ENCODE results near the gene POLR3A. TPM values are rescaled to one million over a fixed set of nuclear protein-coding genes. Genes with fewer than 3 reads are reported as not detected.
"Not testable (repeated sequence)": the region's sequence is repeated elsewhere in the genome, so short reads cannot be mapped to it uniquely, and the experiment has no call there.

POLR3A gene
- total and polyA plus RNA-seq, 12 donors: 4.2 to 12.5 (median 10.2) TPM

DNA sequence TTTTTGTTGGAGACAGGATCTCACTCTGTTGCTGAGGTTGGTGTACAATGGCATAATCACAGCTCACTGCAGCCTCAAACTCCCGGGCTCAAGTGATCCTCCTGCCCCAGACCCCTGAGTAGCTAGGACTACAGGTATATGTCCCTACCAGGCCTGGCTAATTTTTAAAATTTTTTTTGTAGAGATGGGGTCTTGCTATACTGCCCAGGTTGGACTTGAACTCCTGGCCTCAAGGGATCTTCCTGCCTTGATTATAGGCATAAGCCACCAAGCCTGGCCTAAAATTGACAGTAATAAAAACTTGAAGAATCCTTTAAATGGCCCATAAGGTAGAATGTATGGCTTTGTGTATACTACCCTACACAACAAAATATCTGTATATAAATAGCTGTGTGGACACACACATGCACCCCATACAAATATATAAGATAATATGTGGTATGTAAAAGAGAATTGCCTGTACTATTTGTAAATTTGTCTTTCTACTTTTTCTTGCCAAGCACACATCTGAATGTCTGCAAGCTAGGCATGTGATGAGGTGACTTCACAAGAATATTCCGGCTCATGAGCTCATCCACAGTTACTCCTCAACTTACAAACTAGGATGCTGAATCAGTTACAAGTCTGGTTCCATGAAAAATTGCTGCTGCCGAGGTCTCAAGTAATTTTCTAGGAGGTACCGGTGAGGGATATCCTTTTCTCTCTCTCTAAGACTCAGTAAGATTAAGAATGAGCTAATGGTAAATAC lies 26.6 kb downstream of the POLR3A start:
- no peak overlapping the region for H3K4me3 ChIP-seq
- WGBS, 2 donors: 94 to 96% methylated on average over 4 of the region's 4 CpGs
- no peak overlapping the region for H3K27ac ChIP-seq
- H3K9me3 ChIP-seq: no peaks in the 10 kb centered on the region
- intact Hi-C loops (cut with DNase I): loop anchor here in 2 of 10 donors (5.0 kb wide), 1 partner anchor 155 kb away; no protein-coding TSS in a partner anchor
- H3K27me3 ChIP-seq: no peaks in the 10 kb centered on the region
- TF ChIP-seq CTCF (IDR thresholded peaks at IDR 0.05): no peak
- no peak for DNase-seq
- H3K36me3 ChIP-seq: peaks cover 0 to 97% (median 61%) of the 10 kb centered on the region in 9 donors
- peak in 2 of 8 donors; percentile 40 to 50 for ATAC-seq
- no peaks in the 10 kb centered on the region for H3K4me1 ChIP-seq

- no peak overlapping the region for H3K4me3 ChIP-seq
- H3K36me3 ChIP-seq: peaks cover 0 to 90% (median 44%) of the 10 kb centered on the region in 9 donors
- WGBS, 2 donors: 88 to 90% methylated on average over 6 of the region's 6 CpGs
- ATAC-seq (peak in 1 of 8 donors; percentile 27), DNase-seq (no peak)
- H3K4me1 ChIP-seq: no peaks in the 10 kb centered on the region
- H3K27ac ChIP-seq: peak overlapping the region in 1 of 10 donors; percentile 15
- H3K9me3 ChIP-seq: no peaks in the 10 kb centered on the region
- no peak for TF ChIP-seq CTCF (IDR thresholded peaks at IDR 0.05)
- H3K27me3 ChIP-seq: no peaks in the 10 kb centered on the region
- intact Hi-C loops (cut with DNase I): loop anchor here in 2 of 10 donors (5.0 kb wide), 1 partner anchor 154 kb away; no protein-coding TSS in a partner anchor
Measured at GRCh38 chr10:78000956-78001472, 28.3 kb downstream of the POLR3A start.

- no peak for ATAC-seq
- Histone ChIP-seq H3K9me3 (no peaks in the 10 kb centered on the region), H3K27me3 (no peaks in the 10 kb centered on the region), H3K27ac (no peak overlapping the region), H3K4me3 (no peak overlapping the region), H3K36me3 (peaks cover 0 to 82% (median 38%) of the 10 kb centered on the region in 9 donors), H3K4me1 (no peaks in the 10 kb centered on the region)
- DNase-seq: no peak
- intact Hi-C loops (cut with DNase I): loop anchor here in 2 of 10 donors (5.0 kb wide), 1 partner anchor 153 kb away; no protein-coding TSS in a partner anchor
- no peak for TF ChIP-seq CTCF (IDR thresholded peaks at IDR 0.05)
Measured at GRCh38 chr10:78000206-78000605, 29.1 kb downstream of the POLR3A start.

- H3K27ac ChIP-seq; H3K4me3 ChIP-seq; ATAC-seq; H3K27me3 ChIP-seq; H3K9me3 ChIP-seq; H3K4me1 ChIP-seq; intact Hi-C loops (cut with DNase I); DNase-seq: not testable (repeated sequence)
- peaks cover 0 to 76% (median 45%) of the 10 kb centered on the region in 9 donors for H3K36me3 ChIP-seq
- 97 to 98% methylated on average over 5 of the region's 5 CpGs for WGBS, 2 donors
Measured at GRCh38 chr10:77998780-77999179, 30.5 kb downstream of the POLR3A start.
